CD4-positive, alpha-beta T cell treated with Interleukin-17A for 4 hours (primary cell): ENCODE measurements around the gene ACAA2.

Experiments used
- DNase-seq: peaks from one replicate; pipeline ENCODE4 v3.0.0-alpha.2; 2020; ENCODE audit warnings: mixed read lengths

ACAA2 gene

GRCh38 chr18:49738721-49739120, 74.6 kb downstream of the ACAA2 start:
- no peak for DNase-seq

GRCh38 chr18:49734836-49735235, 78.5 kb downstream of the ACAA2 start:
- DNase-seq = no peak

- no peak for DNase-seq
These were observed 79.3 kb downstream of the ACAA2 start for GRCh38 chr18:49733896-49734585.

- DNase-seq = no peak
These were observed 80.0 kb downstream of the ACAA2 start for GRCh38 chr18:49733321-49733720.
